SK-N-SH (cell line): Measurements from ENCODE around the gene CHD2. TPM values are rescaled to one million over a fixed set of nuclear protein-coding genes. Genes with fewer than 3 reads are reported as not detected.
A peak's percentile ranks its signal among the peaks of the same experiment; 100 is the strongest.

Experiments
- CTCF ChIA-PET: fragments of 300-600, 350-600 bp; formaldehyde crosslinking; extraction: SDS; loops from one replicate; lab custom pipeline; 2021; lab: Yijun Ruan, JAX
- POLR2A ChIA-PET: fragments of 350-600 bp; sonication (Branson Sonifier 250); formaldehyde crosslinking; extraction: SDS; loops from one replicate; lab custom pipeline; 2020; ENCODE audit warnings: antibody characterized with exemption, inconsistent platforms; lab: Yijun Ruan, JAX
- DNase-seq: peaks from one replicate; pipeline ENCODE4 v3.0.0; 2012
- H2AFZ ChIP-seq: fragments of 200-600 bp; sonication (generic); 2 replicates; pipeline ENCODE4 v1.8.1; 2016; ENCODE audit warnings: antibody characterized with exemption, mild to moderate bottlenecking, low read depth
- H3F3A ChIP-seq: fragments of 200-600 bp; sonication (generic); replicated peaks from 2 replicates; pipeline ENCODE3; 2016; ENCODE audit warnings: antibody characterized with exemption, mild to moderate bottlenecking; ENCODE audit not compliant: insufficient read depth
- H3K27ac ChIP-seq, 2 experiments: fragments of 200-500 bp in 1 of 2; fragments of 200-600 bp in 1 of 2; sonication (Bioruptor generic) in 1 of 2; sonication (generic), shearing (Covaris generic) in 1 of 2; 2 replicates each; pipeline versions ENCODE4 v1.5.1 to v1.6.1; 2014 to 2016; ENCODE audit warnings: low read depth in 2 of 2, inconsistent platforms in 1 of 2, low read length in 1 of 2, mild to moderate bottlenecking in 1 of 2, mixed read lengths in 1 of 2
- H3K27me3 ChIP-seq: fragments of 200-600 bp; sonication (generic), shearing (Covaris generic); 2 replicates; pipeline ENCODE4 v1.6.1; 2016; ENCODE audit warnings: mixed run types; ENCODE audit not compliant: insufficient read depth
- H3K36me3 ChIP-seq, 2 experiments: fragments of 200-500 bp in 1 of 2; fragments of 200-600 bp in 1 of 2; sonication (Bioruptor generic) in 1 of 2; sonication (generic) in 1 of 2; replicated peaks in 1 of 2; 2 replicates each; pipeline versions ENCODE3 to v1.5.1; 2014 to 2016; ENCODE audit warnings: low read length in 1 of 2, mild to moderate bottlenecking in 1 of 2; ENCODE audit not compliant: insufficient read depth in 2 of 2, control insufficient read depth in 1 of 2
- H3K4me1 ChIP-seq, 2 experiments: fragments of 200-500 bp in 1 of 2; fragments of 200-600 bp in 1 of 2; sonication (Bioruptor generic) in 1 of 2; sonication (generic), shearing (Covaris generic) in 1 of 2; 2 replicates each; pipeline versions ENCODE4 v1.5.1 to v1.6.1; 2014 to 2016; ENCODE audit warnings: low read depth in 1 of 2, low read length in 1 of 2, mixed run types in 1 of 2; ENCODE audit not compliant: insufficient read depth in 2 of 2, control insufficient read depth in 1 of 2
- H3K4me2 ChIP-seq: fragments of 200-600 bp; sonication (generic), shearing (Covaris generic); 2 replicates; pipeline ENCODE4 v1.6.1; 2017; ENCODE audit warnings: mixed run types
- H3K4me3 ChIP-seq, 2 experiments: fragments of 200-500 bp in 1 of 2; fragments of 200-600 bp in 1 of 2; sonication (Bioruptor generic) in 1 of 2; sonication (generic), shearing (Covaris generic) in 1 of 2; 2 replicates each; pipeline versions ENCODE4 v1.5.1 to v1.8.1; 2014 to 2016; ENCODE audit warnings: low read depth in 2 of 2, inconsistent platforms in 1 of 2, low read length in 1 of 2, mild to moderate bottlenecking in 1 of 2, mixed read lengths in 1 of 2, moderate library complexity in 1 of 2
- H3K79me2 ChIP-seq: fragments of 200-600 bp; sonication (generic); 2 replicates; pipeline ENCODE4 v1.8.1; 2017; ENCODE audit warnings: mild to moderate bottlenecking; ENCODE audit not compliant: insufficient read depth
- H3K9ac ChIP-seq: fragments of 200-600 bp; sonication (generic); 2 replicates; pipeline ENCODE4 v1.6.1; 2017; ENCODE audit warnings: mixed run types
- H3K9me2 ChIP-seq: fragments of 200-600 bp; sonication (generic); 2 replicates; pipeline ENCODE4 v1.6.1; 2017; ENCODE audit warnings: mixed run types
- H3K9me3 ChIP-seq: fragments of 200-600 bp; sonication (generic); 2 replicates; pipeline ENCODE4 v1.6.1; 2017; ENCODE audit warnings: mixed run types, mild to moderate bottlenecking, moderate library complexity
- H4K20me1 ChIP-seq: fragments of 200-600 bp; sonication (generic); 2 replicates; pipeline ENCODE4 v1.6.1; 2017; ENCODE audit warnings: mild to moderate bottlenecking, mixed run types; ENCODE audit not compliant: insufficient read depth
- CHD2 ChIP-seq: fragments of 150-350 bp; IDR thresholded peaks from 2 replicates; pipeline ENCODE4 v1.6.1; 2018; ENCODE audit warnings: low read length; ENCODE audit not compliant: partially characterized antibody
- ELF1 ChIP-seq: IDR thresholded peaks from 2 replicates; pipeline ENCODE4 v1.4.0; 2012
- EZH2phosphoT487 ChIP-seq: fragments of 200-600 bp; sonication (generic); IDR thresholded peaks from 2 replicates; pipeline ENCODE4 v1.6.1; 2017; ENCODE audit warnings: low read depth, mixed run types, mild to moderate bottlenecking, antibody characterized with exemption, moderate library complexity, borderline replicate concordance
- FOSL2 ChIP-seq: IDR thresholded peaks from 2 replicates; pipeline ENCODE4 v1.4.0; 2012; ENCODE audit warnings: low read depth, mild to moderate bottlenecking, moderate library complexity, borderline replicate concordance
- FOXJ3 ChIP-seq: sonication (generic); formaldehyde crosslinking; IDR thresholded peaks from 2 replicates; pipeline ENCODE4 v1.5.1; 2020; ENCODE audit warnings: mild to moderate bottlenecking, missing genetic modification reagents
- FOXM1 ChIP-seq: IDR thresholded peaks from 2 replicates; pipeline ENCODE4 v1.4.0; 2012; ENCODE audit warnings: low read depth, mild to moderate bottlenecking
- GABPA ChIP-seq: IDR thresholded peaks from 2 replicates; pipeline ENCODE4 v1.4.0; 2012; ENCODE audit warnings: low read depth, mild to moderate bottlenecking
- GATA2 ChIP-seq: sonication (generic); formaldehyde crosslinking; IDR thresholded peaks from 2 replicates; pipeline ENCODE4 v1.5.0; 2020; ENCODE audit warnings: mild to moderate bottlenecking, missing genetic modification reagents
- JUND ChIP-seq: IDR thresholded peaks from 2 replicates; pipeline ENCODE4 v1.4.0; 2012
- MXI1 ChIP-seq: IDR thresholded peaks from 2 replicates; pipeline ENCODE4 v1.6.1; 2012; ENCODE audit warnings: mild to moderate bottlenecking, low read depth, low read length, improper control_type of control experiment
- NFIC ChIP-seq: IDR thresholded peaks from 2 replicates; pipeline ENCODE4 v1.4.0; 2012; ENCODE audit warnings: borderline replicate concordance
- NRF1 ChIP-seq: IDR thresholded peaks from 2 replicates; pipeline ENCODE4 v1.6.1; 2012; ENCODE audit warnings: low read depth, mild to moderate bottlenecking, low read length
- POLR2AphosphoS5 ChIP-seq: IDR thresholded peaks from 2 replicates; pipeline ENCODE4 v1.6.1; 2012; ENCODE audit warnings: low read depth, low read length
- RCOR1 ChIP-seq: fragments of 150-350 bp; IDR thresholded peaks from 2 replicates; pipeline ENCODE4 v1.6.1; 2017; ENCODE audit warnings: antibody characterized with exemption, low read length
- RFX5 ChIP-seq: IDR thresholded peaks from 2 replicates; pipeline ENCODE4 v1.6.1; 2012; ENCODE audit warnings: mild to moderate bottlenecking, improper control_type of control experiment, low read length
- RXRA ChIP-seq: IDR thresholded peaks from 2 replicates; pipeline ENCODE4 v1.4.0; 2012; ENCODE audit warnings: low read depth, mild to moderate bottlenecking, borderline replicate concordance
- SMC3 ChIP-seq: IDR thresholded peaks from 2 replicates; pipeline ENCODE4 v1.6.1; 2012; ENCODE audit warnings: low read depth, low read length, improper control_type of control experiment
- TAF1 ChIP-seq: IDR thresholded peaks from 2 replicates; pipeline ENCODE4 v1.6.1; 2012; ENCODE audit warnings: low read depth, mild to moderate bottlenecking, low read length, moderate library complexity, borderline replicate concordance
- TCF12 ChIP-seq: IDR thresholded peaks from 2 replicates; pipeline ENCODE4 v1.4.0; 2012
- TEAD4 ChIP-seq: IDR thresholded peaks from 2 replicates; pipeline ENCODE4 v1.4.0; 2012; ENCODE audit warnings: mild to moderate bottlenecking, borderline replicate concordance; ENCODE audit not compliant: insufficient read depth
- YY1 ChIP-seq: IDR thresholded peaks from 2 replicates; pipeline ENCODE4 v1.4.0; 2012; ENCODE audit warnings: low read depth, mild to moderate bottlenecking
- WGBS: methylation state at CpG from one replicate; pipeline ENCODE4 v1.1.6; 2017; ENCODE audit warnings: low lambda C conversion rate; 5-methylcytosine and 5-hydroxymethylcytosine counted together
- polyA plus RNA-seq, 3 experiments: library from polyadenylated mRNA; depleted of rRNA; stranded (reverse); fragments of >200 nt; gene quantifications; 2 replicates each; pipeline ENCODE4 v1.2.3, GENCODE V29; 2012
- TF ChIP-seq, protein P1 (sequence below): IDR thresholded peaks from 2 replicates; pipeline ENCODE4 v1.4.0; 2012; ENCODE audit warnings: low read depth
- TF ChIP-seq, protein P2 (sequence below): fragments of 200-600 bp; sonication (generic); IDR thresholded peaks from 2 replicates; pipeline ENCODE4 v1.6.1; 2017; ENCODE audit warnings: antibody characterized with exemption, mild to moderate bottlenecking, moderate library complexity
- TF ChIP-seq, protein P3 (sequence below): IDR thresholded peaks from 2 replicates; pipeline ENCODE4 v1.6.1; 2012; ENCODE audit warnings: mild to moderate bottlenecking, low read depth, low read length, moderate library complexity
- TF ChIP-seq, protein P4 (sequence below): IDR thresholded peaks from 2 replicates; pipeline ENCODE4 v1.4.0; 2012; ENCODE audit warnings: low read depth, borderline replicate concordance

The CHD2 gene
- polyA plus RNA-seq, 1 of the 3 experiments (the other 2 are of a cell fraction), result 25.3 TPM

DNA sequence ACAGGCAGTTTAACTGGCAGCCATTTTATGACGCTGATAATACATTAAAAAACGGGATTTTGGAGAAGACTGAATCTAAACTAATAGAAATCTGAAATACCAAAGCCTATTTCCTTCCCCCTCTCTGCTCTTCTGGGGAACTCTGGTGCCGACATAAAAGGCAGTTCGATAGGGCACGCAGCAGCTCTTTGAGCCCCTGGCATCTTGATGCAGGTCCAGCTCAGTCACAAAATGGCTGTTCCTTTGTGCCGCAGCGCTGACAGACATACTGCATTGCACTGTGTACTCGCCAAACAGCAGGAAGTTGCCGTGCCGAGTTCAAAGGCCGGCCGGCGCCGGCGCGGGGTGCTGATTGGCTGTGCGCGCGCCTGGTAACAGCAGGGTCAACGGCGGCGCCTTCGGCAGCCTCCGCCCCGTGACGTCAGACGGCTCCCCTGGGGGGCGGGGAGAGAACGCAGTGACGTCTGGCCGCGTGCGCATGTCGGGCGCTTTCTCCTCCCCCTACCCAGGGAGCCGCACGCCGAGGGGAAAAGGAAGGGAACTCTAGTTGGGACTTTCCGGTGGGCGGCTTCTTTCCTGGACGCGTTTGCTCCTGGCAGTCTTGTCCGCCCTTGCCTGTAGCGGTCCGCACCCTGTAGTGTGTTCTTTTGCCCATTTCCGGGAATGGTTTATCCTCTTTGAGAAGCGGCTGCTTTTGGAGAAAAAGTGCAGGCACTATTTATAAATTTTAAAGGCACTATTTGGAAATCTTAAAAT is 4.0 kb downstream of the CHD2 start:
- ChIA-PET POLR2A (interaction anchor here (1.0 to 2.2 kb wide), 4 partner anchors 9 to 95 kb away, joined by 3 to 17 read pairs (median 6); no protein-coding TSS in a partner anchor), CTCF (interaction anchor here (1.3 to 4.7 kb wide), 4 partner anchors 22 to 107 kb away, joined by 3 to 17 read pairs (median 4); no protein-coding TSS in a partner anchor)
- Histone ChIP-seq H3K9me3 (no peaks in the 10 kb centered on the region), H3K79me2 (peaks cover 96% of the 10 kb centered on the region), H4K20me1 (peaks cover 7% of the 10 kb centered on the region), H3K4me2 (peak overlapping the region; percentile 86), H2AFZ (no peak overlapping the region), H3K27ac (peak overlapping the region; percentile 99 to 100), H3K27me3 (no peaks in the 10 kb centered on the region), H3K9ac (peak overlapping the region; percentile 98), H3K36me3 (peaks cover 15 to 38% of the 10 kb centered on the region in 2 experiments), H3F3A (peaks cover 80% of the 10 kb centered on the region), H3K4me1 (peaks cover 24 to 32% of the 10 kb centered on the region in 2 experiments), H3K9me2 (no peaks in the 10 kb centered on the region), H3K4me3 (peak overlapping the region; percentile 77 to 86)
- peak; percentile 94 for DNase-seq
- WGBS, result 2% methylated on average over 30 of the region's 47 CpGs
- TF ChIP-seq, protein P1, sequence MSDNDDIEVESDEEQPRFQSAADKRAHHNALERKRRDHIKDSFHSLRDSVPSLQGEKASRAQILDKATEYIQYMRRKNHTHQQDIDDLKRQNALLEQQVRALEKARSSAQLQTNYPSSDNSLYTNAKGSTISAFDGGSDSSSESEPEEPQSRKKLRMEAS, result peak; percentile 75
- TF ChIP-seq NRF1 (peak; percentile 84), FOXM1 (no peak), SMC3 (no peak), EZH2phosphoT487 (no peak), RCOR1 (0 out of 2 replicates have a peak, but pooled peaks have one; percentile 7), YY1 (peak; percentile 96), GATA2 (no peak), TAF1 (peak; percentile 83), FOSL2 (no peak), POLR2AphosphoS5 (peak; percentile 90), TCF12 (no peak; the same call in 1 of the 2 replicates), CHD2 (peak; percentile 81), MXI1 (peak; percentile 89), TEAD4 (peak; percentile 88), ELF1 (peak; percentile 73), RFX5 (peak; percentile 99), RXRA (peak; percentile 35; the same call in 1 of the 2 replicates), GABPA (peak; percentile 83), NFIC (peak; percentile 29), JUND (no peak; the same call in none of the 2 replicates), FOXJ3 (no peak)
- TF ChIP-seq, protein P2, sequence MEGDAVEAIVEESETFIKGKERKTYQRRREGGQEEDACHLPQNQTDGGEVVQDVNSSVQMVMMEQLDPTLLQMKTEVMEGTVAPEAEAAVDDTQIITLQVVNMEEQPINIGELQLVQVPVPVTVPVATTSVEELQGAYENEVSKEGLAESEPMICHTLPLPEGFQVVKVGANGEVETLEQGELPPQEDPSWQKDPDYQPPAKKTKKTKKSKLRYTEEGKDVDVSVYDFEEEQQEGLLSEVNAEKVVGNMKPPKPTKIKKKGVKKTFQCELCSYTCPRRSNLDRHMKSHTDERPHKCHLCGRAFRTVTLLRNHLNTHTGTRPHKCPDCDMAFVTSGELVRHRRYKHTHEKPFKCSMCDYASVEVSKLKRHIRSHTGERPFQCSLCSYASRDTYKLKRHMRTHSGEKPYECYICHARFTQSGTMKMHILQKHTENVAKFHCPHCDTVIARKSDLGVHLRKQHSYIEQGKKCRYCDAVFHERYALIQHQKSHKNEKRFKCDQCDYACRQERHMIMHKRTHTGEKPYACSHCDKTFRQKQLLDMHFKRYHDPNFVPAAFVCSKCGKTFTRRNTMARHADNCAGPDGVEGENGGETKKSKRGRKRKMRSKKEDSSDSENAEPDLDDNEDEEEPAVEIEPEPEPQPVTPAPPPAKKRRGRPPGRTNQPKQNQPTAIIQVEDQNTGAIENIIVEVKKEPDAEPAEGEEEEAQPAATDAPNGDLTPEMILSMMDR, result no peak
- TF ChIP-seq, protein P3, sequence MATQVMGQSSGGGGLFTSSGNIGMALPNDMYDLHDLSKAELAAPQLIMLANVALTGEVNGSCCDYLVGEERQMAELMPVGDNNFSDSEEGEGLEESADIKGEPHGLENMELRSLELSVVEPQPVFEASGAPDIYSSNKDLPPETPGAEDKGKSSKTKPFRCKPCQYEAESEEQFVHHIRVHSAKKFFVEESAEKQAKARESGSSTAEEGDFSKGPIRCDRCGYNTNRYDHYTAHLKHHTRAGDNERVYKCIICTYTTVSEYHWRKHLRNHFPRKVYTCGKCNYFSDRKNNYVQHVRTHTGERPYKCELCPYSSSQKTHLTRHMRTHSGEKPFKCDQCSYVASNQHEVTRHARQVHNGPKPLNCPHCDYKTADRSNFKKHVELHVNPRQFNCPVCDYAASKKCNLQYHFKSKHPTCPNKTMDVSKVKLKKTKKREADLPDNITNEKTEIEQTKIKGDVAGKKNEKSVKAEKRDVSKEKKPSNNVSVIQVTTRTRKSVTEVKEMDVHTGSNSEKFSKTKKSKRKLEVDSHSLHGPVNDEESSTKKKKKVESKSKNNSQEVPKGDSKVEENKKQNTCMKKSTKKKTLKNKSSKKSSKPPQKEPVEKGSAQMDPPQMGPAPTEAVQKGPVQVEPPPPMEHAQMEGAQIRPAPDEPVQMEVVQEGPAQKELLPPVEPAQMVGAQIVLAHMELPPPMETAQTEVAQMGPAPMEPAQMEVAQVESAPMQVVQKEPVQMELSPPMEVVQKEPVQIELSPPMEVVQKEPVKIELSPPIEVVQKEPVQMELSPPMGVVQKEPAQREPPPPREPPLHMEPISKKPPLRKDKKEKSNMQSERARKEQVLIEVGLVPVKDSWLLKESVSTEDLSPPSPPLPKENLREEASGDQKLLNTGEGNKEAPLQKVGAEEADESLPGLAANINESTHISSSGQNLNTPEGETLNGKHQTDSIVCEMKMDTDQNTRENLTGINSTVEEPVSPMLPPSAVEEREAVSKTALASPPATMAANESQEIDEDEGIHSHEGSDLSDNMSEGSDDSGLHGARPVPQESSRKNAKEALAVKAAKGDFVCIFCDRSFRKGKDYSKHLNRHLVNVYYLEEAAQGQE, result peak; percentile 66
- TF ChIP-seq, protein P4, sequence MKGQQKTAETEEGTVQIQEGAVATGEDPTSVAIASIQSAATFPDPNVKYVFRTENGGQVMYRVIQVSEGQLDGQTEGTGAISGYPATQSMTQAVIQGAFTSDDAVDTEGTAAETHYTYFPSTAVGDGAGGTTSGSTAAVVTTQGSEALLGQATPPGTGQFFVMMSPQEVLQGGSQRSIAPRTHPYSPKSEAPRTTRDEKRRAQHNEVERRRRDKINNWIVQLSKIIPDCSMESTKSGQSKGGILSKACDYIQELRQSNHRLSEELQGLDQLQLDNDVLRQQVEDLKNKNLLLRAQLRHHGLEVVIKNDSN, result peak; percentile 32; the same call in 1 of the 2 replicates
